GM12873 (cell line): Measurements from ENCODE around the gene UFSP2.

Source experiments
- CTCF ChIP-seq: IDR thresholded peaks from 2 replicates; pipeline ENCODE4 v1.5.1; 2012; ENCODE audit warnings: low read depth, mild to moderate bottlenecking, moderate library complexity, low read length, control low read depth; ENCODE audit not compliant: insufficient read depth; ENCODE audit errors: missing control alignments

Gene UFSP2

GRCh38 chr4:185351691-185352090 lies 74.1 kb downstream of the UFSP2 start:
- TF ChIP-seq CTCF, result no peak
